Osteoblast (primary cell): ENCODE results near the gene PLCXD3. TPM values are rescaled to one million over a fixed set of nuclear protein-coding genes. Genes with fewer than 3 reads are reported as not detected.

ENCODE experiments used
- DNase-seq: peaks from one replicate; pipeline ENCODE4 v3.0.0; 2011; ENCODE audit warnings: low spot score, mixed read lengths; ENCODE audit not compliant: insufficient read length; ENCODE audit errors: missing footprints
- H2AFZ ChIP-seq: 2 replicates; pipeline ENCODE4 v1.6.0; 2011; ENCODE audit warnings: mild to moderate bottlenecking, low read length
- H3K27ac ChIP-seq: 2 replicates; pipeline ENCODE4 v1.5.1; 2011; ENCODE audit warnings: mild to moderate bottlenecking, low read depth, low read length, moderate library complexity
- H3K27me3 ChIP-seq: 2 replicates; pipeline ENCODE4 v1.6.0; 2012; ENCODE audit warnings: mild to moderate bottlenecking, control low read depth, inconsistent platforms, low read length, moderate library complexity; ENCODE audit not compliant: insufficient read depth
- H3K36me3 ChIP-seq: 2 replicates; pipeline ENCODE4 v1.5.1; 2011; ENCODE audit warnings: mild to moderate bottlenecking, low read length, control low read depth, moderate library complexity; ENCODE audit not compliant: insufficient read depth
- H3K4me1 ChIP-seq: 2 replicates; pipeline ENCODE4 v1.5.1; 2011; ENCODE audit warnings: mild to moderate bottlenecking, low read length, control low read depth, moderate library complexity; ENCODE audit not compliant: insufficient read depth
- H3K4me2 ChIP-seq: 2 replicates; pipeline ENCODE4 v1.6.0; 2011; ENCODE audit warnings: mild to moderate bottlenecking, low read length; ENCODE audit not compliant: insufficient read depth
- H3K4me3 ChIP-seq: fragments of 200-600 bp; sonication (generic); 3 replicates; pipeline ENCODE4 v1.5.1; 2012; ENCODE audit warnings: mild to moderate bottlenecking, low read length, inconsistent platforms; ENCODE audit not compliant: insufficient read depth
- H3K79me2 ChIP-seq: 2 replicates; pipeline ENCODE4 v1.6.0; 2012; ENCODE audit warnings: mild to moderate bottlenecking, low read length, control low read depth, inconsistent platforms; ENCODE audit not compliant: insufficient read depth
- H3K9me3 ChIP-seq: 2 replicates; pipeline ENCODE4 v1.5.1; 2011; ENCODE audit warnings: low read depth, low read length, control low read depth
- H4K20me1 ChIP-seq: 2 replicates; pipeline ENCODE4 v1.6.0; 2012; ENCODE audit warnings: mild to moderate bottlenecking, low read length, control low read depth; ENCODE audit not compliant: insufficient read depth
- CTCF ChIP-seq: IDR thresholded peaks from 2 replicates; pipeline ENCODE4 v1.5.1; 2011; ENCODE audit warnings: mild to moderate bottlenecking, low read depth, low read length, moderate library complexity; ENCODE audit errors: extremely low read depth
- total RNA-seq: library from RNA; depleted of rRNA; stranded (reverse); fragments of >200 nt; gene quantifications from 2 replicates; pipeline ENCODE4 v1.2.3, GENCODE V29; 2012

PLCXD3 gene
- total RNA-seq, 1 donor = 0.36 TPM

- TF ChIP-seq CTCF = no peak
- DNase-seq = no peak
These were observed 231.4 kb downstream of the PLCXD3 start for GRCh38 chr5:41279040-41279439.

GRCh38 chr5:41277476-41278245 is 232.7 kb downstream of the PLCXD3 start:
- H4K20me1 ChIP-seq = no peaks in the 10 kb centered on the region
- no peak for TF ChIP-seq CTCF
- no peaks in the 10 kb centered on the region for H3K9me3 ChIP-seq
- DNase-seq = no peak
- H3K4me3 ChIP-seq = no peak overlapping the region
- no peak overlapping the region for H3K27ac ChIP-seq
- no peaks in the 10 kb centered on the region for H3K79me2 ChIP-seq
- no peak overlapping the region for H2AFZ ChIP-seq
- no peak overlapping the region for H3K4me2 ChIP-seq
- no peaks in the 10 kb centered on the region for H3K4me1 ChIP-seq
- no peaks in the 10 kb centered on the region for H3K27me3 ChIP-seq
- H3K36me3 ChIP-seq = no peaks in the 10 kb centered on the region

More at GRCh38 chr5:41279040-41279439, 231.4 kb downstream of the PLCXD3 start:
- H3K4me1 ChIP-seq = no peaks in the 10 kb centered on the region
- no peaks in the 10 kb centered on the region for H3K9me3 ChIP-seq
- H3K4me2 ChIP-seq = no peak overlapping the region
- no peak overlapping the region for H3K27ac ChIP-seq
- H2AFZ ChIP-seq = no peak overlapping the region
- no peaks in the 10 kb centered on the region for H3K79me2 ChIP-seq
- no peaks in the 10 kb centered on the region for H3K36me3 ChIP-seq
- no peak overlapping the region for H3K4me3 ChIP-seq
- H3K27me3 ChIP-seq = no peaks in the 10 kb centered on the region
- no peaks in the 10 kb centered on the region for H4K20me1 ChIP-seq

- no peaks in the 10 kb centered on the region for H3K9me3 ChIP-seq
- no peak overlapping the region for H3K4me2 ChIP-seq
- H3K79me2 ChIP-seq = no peaks in the 10 kb centered on the region
- no peaks in the 10 kb centered on the region for H3K4me1 ChIP-seq
- no peak overlapping the region for H2AFZ ChIP-seq
- H3K27me3 ChIP-seq = no peaks in the 10 kb centered on the region
- no peak for DNase-seq
- no peaks in the 10 kb centered on the region for H3K36me3 ChIP-seq
- H3K4me3 ChIP-seq = no peak overlapping the region
- no peaks in the 10 kb centered on the region for H4K20me1 ChIP-seq
- no peak for TF ChIP-seq CTCF
- no peak overlapping the region for H3K27ac ChIP-seq
These were observed 234.4 kb downstream of the PLCXD3 start for GRCh38 chr5:41275813-41276512.
